Measurements from ENCODE around the gene GPR26.
"Not testable (repeated sequence)": the region's sequence is repeated elsewhere in the genome, so short reads cannot be mapped to it uniquely, and the experiment has no call there.

The GPR26 gene

DNA sequence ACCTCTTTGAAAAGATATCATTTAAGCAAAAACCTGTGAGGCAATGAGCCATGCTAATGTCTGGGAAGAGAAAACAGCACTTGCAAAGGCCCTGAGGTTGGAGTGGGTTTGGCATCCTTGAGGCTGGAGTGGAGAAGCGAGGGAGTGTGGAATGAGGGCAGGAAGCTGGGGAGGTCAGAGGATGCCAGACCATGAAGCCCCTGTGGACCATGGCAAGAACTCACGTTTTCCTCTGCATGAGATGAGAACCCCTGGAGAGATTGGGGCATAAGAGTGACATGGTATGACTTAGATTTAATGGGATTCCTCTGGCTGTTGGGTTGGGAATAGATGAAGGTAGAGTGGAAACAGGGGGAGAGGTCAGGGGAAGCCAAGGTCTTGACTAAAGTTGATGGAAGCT, 49.4 kb downstream of the GPR26 start:
- DNase-seq (ENCODE audit: low read depth in 3 of 3): no peak

DNA sequence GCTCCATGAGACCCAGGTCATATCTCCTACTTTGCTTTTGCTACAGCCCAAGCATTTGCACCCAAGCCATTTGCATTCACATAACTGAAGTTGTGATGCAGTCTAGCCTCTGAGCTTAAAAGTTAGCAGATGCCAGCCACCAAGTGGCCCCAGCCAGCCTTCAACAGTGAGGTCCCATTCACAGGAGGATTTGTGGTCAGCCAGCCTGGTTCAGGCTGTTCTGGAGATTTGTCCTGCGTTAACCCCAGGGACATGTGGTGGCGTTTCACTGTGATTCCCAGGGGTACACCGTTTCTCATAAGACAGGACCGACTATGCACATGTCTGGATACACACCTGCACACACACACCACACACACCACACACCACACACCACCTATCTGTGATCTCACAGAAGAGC, 51.2 kb downstream of the GPR26 start:
- DNase-seq (ENCODE audit: low read depth in 3 of 3): no peak

DNA sequence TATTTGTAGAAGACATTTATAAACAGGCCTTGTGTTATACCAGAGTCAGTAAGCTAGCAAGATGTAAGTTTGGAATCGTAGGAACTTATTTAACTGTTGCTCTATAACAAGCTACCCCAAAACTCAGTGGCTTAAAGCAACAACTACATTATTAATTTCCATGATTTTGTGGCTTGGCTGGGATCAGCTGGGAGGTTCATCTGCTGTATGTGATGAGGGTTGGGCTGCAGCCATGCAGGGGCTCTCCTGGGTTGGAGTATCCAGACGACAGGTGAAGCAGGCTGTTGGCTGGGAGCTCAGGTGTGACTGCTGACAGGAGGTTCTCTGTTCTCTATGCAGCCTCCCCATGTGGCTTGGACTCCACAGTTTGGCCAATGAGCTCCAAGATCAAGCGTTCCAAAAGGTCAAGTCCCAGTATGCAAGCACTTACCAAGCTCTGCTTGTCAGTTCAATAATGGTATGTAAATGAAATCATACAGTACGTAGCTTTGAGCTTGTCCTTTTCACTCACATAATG, 52.4 kb downstream of the GPR26 start:
- DNase-seq (ENCODE audit: low read depth in 3 of 3): no peak

DNA sequence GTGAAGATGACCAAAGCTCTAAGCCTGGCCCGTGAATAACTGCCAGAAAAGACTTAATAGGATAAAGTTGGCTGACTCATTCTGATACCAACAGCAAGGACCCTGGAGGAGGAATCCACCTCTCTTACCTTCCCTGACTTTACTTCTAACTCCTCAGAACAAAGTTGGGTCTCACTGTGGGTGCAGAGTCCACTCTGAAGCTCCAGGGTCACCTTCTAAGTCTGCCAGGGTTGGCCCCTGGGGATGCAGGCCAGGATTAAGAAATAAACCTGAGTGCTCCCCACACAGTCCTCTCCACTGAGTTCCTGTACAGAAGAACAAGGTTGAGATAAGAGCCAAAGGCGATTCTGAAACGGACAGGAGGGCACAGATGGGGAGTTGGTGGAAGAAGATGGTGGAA, 54.4 kb downstream of the GPR26 start:
- no peak for DNase-seq (ENCODE audit: low read depth in 3 of 3)

DNA sequence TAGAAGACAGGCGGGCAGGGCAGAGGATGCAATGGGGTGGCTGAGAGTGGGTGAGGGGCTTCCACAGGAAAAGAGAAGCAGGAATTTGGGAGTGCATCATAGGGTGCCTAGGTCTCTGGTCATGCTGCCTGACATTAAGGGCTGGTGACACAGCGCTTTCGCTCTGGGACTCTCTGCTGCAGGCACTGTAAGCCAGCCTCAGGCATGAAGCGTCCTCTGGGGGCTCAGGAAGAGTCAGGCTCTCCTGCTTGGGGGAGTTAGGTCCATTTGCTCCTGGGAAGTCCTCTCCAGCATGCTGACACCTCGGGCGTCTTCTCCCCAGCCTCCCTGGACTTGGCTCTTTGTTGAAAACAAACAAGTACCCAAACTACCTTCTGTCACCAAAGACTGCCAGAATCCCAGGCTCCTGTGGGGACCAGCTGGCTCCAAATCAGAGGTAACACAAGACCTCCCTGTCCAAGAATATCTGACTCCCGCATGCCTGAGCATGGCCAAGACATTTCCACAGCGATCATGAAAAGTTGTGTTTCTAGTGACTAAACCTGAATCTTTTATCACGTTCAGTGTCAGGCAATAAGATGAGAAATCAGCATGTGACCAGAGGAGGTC, 55.4 kb downstream of the GPR26 start:
- no peak for DNase-seq (ENCODE audit: low read depth in 3 of 3)

DNA sequence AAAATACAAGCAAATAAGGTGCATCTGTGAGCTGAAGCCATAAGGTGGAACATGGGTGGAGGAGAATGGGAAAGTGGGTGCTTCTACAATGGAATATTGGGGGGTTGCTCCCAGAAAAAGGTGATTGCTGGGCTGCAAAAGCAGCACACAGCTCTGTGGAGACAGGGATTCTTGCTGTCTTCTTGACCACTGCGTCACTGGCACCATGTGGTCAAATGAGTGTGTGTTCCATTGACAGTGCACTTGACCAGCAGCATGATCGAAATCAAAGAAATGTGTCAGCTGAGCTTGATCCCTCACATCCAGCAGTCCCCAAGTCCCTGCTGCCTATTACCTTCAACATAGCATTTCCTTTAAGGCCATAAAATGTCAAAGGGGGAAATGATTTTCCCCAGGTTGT, 56.2 kb downstream of the GPR26 start:
- DNase-seq (ENCODE audit: low read depth in 3 of 3): no peak

DNA sequence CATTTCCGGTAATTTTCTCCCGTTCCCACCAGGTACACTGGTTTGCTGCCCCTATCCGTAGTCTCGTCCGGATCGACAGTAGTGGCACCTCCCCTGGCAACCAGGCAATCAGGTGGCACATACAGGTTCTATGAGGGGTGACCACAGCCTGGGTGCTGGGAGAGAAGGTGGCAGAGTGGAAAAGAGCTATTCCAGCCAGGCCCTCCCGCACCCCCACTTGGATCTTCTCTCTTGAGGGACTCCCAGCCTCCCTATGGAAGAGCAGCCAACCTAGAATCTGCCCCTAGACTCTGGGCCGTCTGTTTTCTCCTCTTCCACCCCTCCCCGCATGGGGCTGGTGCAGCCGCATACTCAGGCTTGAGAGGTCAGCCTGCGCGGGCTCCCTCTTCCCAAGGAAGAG, 58.6 kb downstream of the GPR26 start:
- no peak for DNase-seq (ENCODE audit: low read depth in 3 of 3)

DNA sequence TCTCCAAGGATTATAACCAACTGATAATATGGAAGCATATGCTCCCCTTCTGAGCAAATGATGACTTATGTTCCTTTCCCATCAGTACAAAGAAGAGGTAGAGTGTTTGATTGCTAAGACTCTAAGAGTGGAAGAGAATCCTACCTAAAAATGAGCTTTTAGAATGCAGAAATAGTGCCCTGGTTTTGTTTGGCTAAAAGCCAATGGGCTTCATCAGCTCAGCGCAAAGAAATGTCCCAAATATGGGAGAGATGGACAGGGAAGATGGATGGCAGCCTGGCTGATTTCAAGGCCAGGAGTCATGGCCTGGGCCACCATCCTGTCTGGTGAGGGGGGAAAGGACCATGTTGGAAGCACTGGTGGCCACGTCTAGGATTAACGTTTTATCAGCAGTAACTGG, 60.2 kb downstream of the GPR26 start:
- DNase-seq (ENCODE audit: low read depth in 3 of 3): no peak

DNA sequence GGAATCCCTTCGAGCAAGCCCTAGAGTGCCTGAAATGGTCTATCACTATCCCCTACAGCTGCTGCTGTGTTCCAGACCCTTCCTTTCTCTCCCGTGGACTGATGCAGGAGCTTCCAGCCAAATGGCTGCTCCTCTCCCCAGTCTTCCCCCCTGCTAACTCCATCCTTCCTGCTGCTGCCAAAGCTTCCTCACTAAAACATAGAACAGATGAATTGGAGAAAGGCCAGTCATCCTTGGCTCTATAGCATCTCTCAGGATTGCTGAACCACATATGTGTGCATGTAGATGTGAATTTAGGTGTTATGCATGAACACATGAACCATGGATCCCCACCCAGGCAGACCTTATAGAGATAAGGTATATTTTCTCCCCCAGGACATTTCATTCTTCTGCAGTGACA, 60.7 kb downstream of the GPR26 start:
- no peak for DNase-seq (ENCODE audit: low read depth in 3 of 3)

DNA sequence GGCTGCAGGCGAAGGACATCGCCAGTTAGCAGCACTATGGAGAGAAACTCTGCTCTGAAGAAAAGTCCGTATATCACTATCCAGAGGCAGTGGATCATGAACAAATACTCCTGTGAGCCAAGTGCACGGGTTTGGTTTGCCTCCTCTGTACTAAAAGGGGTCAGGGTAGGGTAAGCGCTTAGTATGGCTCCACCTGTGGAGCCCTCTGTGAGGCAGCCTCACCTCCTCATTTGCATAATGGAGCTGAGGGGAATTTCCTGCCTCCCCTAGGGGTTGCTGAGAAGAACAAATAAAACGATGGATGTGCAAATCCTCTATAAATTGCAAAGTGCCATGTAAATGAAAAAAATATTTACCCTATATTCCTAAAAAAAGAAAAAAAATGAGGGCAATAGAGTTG, 63.4 kb downstream of the GPR26 start:
- DNase-seq (ENCODE audit: low read depth in 3 of 3): no peak

DNA sequence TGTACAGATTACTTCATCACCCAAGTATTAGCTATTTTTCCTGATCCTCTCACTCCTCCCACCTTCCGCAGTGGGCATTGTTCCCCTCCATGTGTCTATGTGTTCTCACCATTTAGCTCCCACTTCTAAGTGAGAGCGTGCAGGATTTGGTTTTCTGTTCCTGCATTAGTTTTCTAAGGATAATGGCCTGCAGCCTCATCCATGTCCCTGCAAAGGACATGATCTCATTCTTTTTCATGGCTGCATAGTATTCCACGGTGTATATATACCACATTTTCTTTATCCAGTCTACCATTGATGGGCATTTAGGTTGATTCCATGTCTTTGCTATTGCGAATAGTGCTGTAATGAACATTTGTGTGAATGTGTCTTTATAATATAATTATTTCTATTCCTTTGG, 70.8 kb downstream of the GPR26 start:
- DNase-seq (ENCODE audit: low read depth in 3 of 3): not testable (repeated sequence)

DNA sequence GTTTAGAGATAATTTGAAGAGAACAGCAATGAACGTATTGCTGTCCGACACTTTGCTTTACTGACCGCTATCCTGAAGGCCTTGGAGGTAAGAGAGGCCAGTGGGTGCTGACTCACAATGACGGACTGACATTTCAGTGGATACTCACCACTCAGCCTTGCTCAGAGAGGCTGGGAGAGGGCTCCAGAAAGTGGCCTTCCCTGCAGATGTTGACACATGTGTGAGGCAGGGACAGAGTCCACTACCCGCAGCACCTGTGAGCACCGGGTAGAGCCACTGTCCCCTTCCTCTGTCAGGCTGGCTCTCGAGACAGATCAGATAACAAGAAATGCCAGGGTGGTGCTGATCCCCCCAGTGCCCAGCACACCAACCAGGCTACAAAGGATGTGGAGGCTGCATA, 75.0 kb downstream of the GPR26 start:
- no peak for DNase-seq (ENCODE audit: low read depth in 3 of 3)

DNA sequence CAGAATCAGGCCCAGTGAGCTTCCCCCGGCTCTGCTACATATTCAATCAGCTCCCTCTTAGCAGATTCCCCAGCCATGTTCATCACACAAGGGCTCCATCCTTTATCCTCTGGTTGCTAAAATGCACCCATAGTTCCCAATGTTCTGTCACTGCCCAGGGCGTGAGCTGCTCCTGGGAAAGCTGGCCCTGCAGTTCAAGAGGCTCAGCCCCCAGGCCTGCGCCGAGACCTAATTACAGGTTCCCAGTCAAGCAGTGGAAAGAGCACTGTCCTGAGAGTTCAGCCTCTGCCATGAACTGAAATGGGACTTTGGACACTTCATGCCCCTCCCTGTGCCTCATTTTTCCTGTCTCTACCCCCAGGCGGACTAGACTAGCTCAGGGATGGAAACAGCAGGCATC, 75.6 kb downstream of the GPR26 start:
- DNase-seq (ENCODE audit: low read depth in 3 of 3): no peak

DNA sequence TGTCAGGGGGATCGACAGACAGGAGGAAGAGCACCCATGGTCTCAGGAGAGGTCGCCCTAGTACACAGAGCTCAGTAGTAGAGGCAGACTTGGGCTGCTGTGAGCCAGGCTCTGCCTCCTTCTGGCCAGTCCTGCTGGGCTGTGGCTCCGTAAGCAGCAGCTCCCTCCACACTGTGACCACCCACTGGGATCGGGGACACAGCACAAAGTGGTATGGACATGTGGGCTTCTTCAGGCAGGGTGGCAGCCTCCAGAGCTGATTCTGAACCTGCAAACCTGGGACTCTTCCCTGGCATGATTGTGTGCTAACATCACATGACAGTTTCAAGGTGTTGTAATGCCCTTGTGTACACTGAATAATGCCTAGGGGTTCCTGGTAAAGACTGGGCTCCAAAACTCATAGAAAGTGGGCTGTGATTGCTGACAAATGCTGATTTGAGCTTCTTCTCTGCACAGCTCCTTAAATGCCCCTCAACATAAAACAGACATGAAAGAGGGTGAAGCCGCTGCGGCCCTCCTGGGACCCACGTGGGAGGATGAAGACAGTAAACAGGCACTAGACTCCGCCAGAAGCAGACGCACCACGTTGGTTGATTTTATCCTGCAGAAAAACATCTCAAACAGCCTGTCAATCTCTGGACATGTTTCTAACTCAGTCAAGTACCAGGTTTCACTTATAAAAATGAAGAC, 76.7 kb downstream of the GPR26 start:
- DNase-seq (ENCODE audit: low read depth in 3 of 3): no peak

DNA sequence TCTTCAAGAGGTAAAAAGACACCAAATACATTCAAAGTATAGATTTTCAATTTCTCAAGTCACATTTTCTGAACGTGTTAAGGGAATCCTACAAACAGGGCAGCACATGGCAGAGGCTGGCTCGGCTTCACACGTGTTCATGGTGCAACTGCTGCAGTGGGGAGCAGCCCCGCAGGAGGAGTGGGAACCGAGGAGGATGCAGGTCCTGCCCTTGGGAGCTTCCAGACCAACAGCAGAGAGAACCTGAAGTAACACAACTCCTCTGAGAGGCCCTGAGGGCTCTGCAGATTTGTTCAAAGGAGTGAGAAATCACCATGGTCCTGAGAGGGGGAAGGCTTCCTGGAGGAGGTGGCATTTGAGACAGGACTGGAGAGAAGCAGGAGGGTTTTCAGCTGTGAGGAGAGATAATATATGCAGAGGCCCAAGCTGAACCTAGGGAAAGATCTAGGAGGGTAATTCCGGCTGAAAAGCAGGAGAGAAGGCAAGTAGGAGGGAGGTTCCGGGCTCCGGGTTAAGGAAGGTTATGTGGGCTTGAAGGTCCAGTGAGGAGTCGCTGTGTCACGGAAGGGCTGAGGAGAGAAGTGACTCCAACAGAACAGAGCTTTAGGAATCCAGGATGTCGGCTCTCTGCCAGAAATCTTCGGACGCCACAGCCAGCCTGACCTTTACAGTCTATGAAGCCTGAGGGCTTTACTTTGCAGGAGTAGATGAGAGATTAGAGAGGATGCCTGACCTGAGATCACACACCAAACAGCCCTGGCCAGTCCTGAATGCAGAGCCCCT, 77.5 kb downstream of the GPR26 start:
- DNase-seq (ENCODE audit: low read depth in 3 of 3): no peak

DNA sequence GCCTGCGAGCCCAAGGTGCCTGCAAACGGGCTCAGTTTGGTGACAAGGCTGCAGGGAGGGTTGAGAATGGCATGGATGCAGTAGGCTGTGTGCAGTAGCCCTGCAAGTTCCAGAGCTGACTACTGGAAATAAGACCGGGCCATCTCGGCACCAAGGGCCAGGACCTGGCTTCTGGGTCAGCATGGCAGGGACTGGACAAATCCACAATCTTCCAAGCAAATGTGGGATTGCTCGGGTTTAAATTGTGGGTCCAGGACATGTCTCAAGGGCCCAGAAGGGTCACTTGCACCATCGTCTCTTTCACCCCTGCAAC, 78.0 kb downstream of the GPR26 start:
- DNase-seq (ENCODE audit: low read depth in 3 of 3): no peak

Measured in stimulated activated CD4-positive, alpha-beta T cell treated with anti-CD3 and anti-CD28 coated beads, TNF-alpha, amount 100 ng/mL, for 4 hours (primary cell).